Liver (tissue), 9 donors: ENCODE results near the gene TUFT1. TPM values are rescaled to one million over a fixed set of nuclear protein-coding genes. Genes with fewer than 3 reads are reported as not detected.

Experiments
- DNase-seq: peaks from one replicate; pipeline ENCODE4 v3.0.0-alpha.2; 2017; ENCODE audit warnings: low spot score
- H3K27ac ChIP-seq, 2 donors: one replicate each; pipeline ENCODE4 v1.7.0; 2013; ENCODE audit warnings: inconsistent platforms in 2 of 2, low read length in 2 of 2, control low read depth in 1 of 2, low read depth in 1 of 2, mild to moderate bottlenecking in 1 of 2
- H3K27me3 ChIP-seq, 4 donors: one replicate each; pipeline versions ENCODE4 v1.6.1 to v1.7.0; 2013; ENCODE audit warnings: low read length in 3 of 4, inconsistent platforms in 1 of 4, mild to moderate bottlenecking in 1 of 4, moderate library complexity in 1 of 4; ENCODE audit not compliant: control insufficient read depth in 4 of 4, insufficient read depth in 4 of 4
- H3K36me3 ChIP-seq, 4 donors: one replicate each; pipeline versions ENCODE4 v1.6.1 to v1.7.0; 2013; ENCODE audit warnings: low read length in 3 of 4, mild to moderate bottlenecking in 3 of 4, low read depth in 1 of 4, moderate library complexity in 1 of 4; ENCODE audit not compliant: control insufficient read depth in 4 of 4, insufficient read depth in 3 of 4
- H3K4me1 ChIP-seq, 4 donors: one replicate each; pipeline versions ENCODE4 v1.6.1 to v1.7.0; 2013; ENCODE audit warnings: low read length in 3 of 4, mild to moderate bottlenecking in 3 of 4, moderate library complexity in 1 of 4; ENCODE audit not compliant: control insufficient read depth in 4 of 4, insufficient read depth in 4 of 4
- H3K4me3 ChIP-seq, 3 donors: one replicate each; pipeline versions ENCODE4 v1.6.1 to v1.7.0; 2013; ENCODE audit warnings: low read length in 3 of 3, control low read depth in 1 of 3, low read depth in 1 of 3, mild to moderate bottlenecking in 1 of 3
- H3K9ac ChIP-seq, 2 donors: one replicate each; pipeline ENCODE4 v1.7.0; 2013; ENCODE audit warnings: low read length in 2 of 2, mild to moderate bottlenecking in 2 of 2, moderate library complexity in 2 of 2, control low read depth in 1 of 2, low read depth in 1 of 2
- H3K9me3 ChIP-seq, 4 donors: one replicate each; pipeline versions ENCODE4 v1.6.1 to v1.7.0; 2013; ENCODE audit warnings: low read length in 3 of 4; ENCODE audit not compliant: control insufficient read depth in 4 of 4
- ATF3 ChIP-seq: IDR thresholded peaks from 2 replicates; pipeline ENCODE4 v1.6.1; 2016; ENCODE audit warnings: antibody characterized with exemption
- CTCF ChIP-seq: fragments of 150-350 bp; IDR thresholded peaks from 2 replicates; pipeline ENCODE4 v1.5.1; 2017; ENCODE audit warnings: improper control_type of control experiment, low read depth, low read length; ENCODE audit not compliant: missing input control
- EGR1 ChIP-seq, 2 donors: IDR thresholded peaks; 2 replicates each; pipeline ENCODE4 v1.6.1; 2016 to 2018; ENCODE audit warnings: antibody characterized with exemption in 2 of 2, low read depth in 2 of 2
- FOXA1 ChIP-seq: IDR thresholded peaks from 2 replicates; pipeline ENCODE4 v1.6.1; 2016; ENCODE audit warnings: antibody characterized with exemption
- GABPA ChIP-seq, 2 donors: IDR thresholded peaks in 1 of 2; conservative IDR thresholded peaks in 1 of 2; 2 replicates each; pipeline ENCODE4 v1.6.1; 2016; ENCODE audit warnings: antibody characterized with exemption in 2 of 2, mild to moderate bottlenecking in 1 of 2, moderate library complexity in 1 of 2
- HNF4A ChIP-seq, 2 donors: conservative IDR thresholded peaks; 2 replicates each; pipeline ENCODE4 v1.6.1; 2016; ENCODE audit warnings: antibody characterized with exemption in 2 of 2, mild to moderate bottlenecking in 2 of 2
- HNF4G ChIP-seq: IDR thresholded peaks from 2 replicates; pipeline ENCODE4 v1.6.1; 2016; ENCODE audit warnings: antibody characterized with exemption
- JUND ChIP-seq, 2 donors: IDR thresholded peaks; 2 replicates each; pipeline ENCODE4 v1.6.1; 2016; ENCODE audit warnings: antibody characterized with exemption in 2 of 2
- MAX ChIP-seq: IDR thresholded peaks from 2 replicates; pipeline ENCODE4 v1.6.1; 2016; ENCODE audit warnings: antibody characterized with exemption
- NR2F2 ChIP-seq: IDR thresholded peaks from 2 replicates; pipeline ENCODE4 v1.6.1; 2016; ENCODE audit warnings: antibody characterized with exemption
- RAD21 ChIP-seq, 2 donors: IDR thresholded peaks; 2 replicates each; pipeline ENCODE4 v1.6.1; 2016; ENCODE audit warnings: antibody characterized with exemption in 2 of 2, mild to moderate bottlenecking in 2 of 2
- REST ChIP-seq: IDR thresholded peaks from 2 replicates; pipeline ENCODE4 v1.6.1; 2016; ENCODE audit warnings: antibody characterized with exemption, mild to moderate bottlenecking
- RXRA ChIP-seq, 2 donors: IDR thresholded peaks; 2 replicates each; pipeline ENCODE4 v1.6.1; 2017 to 2018; ENCODE audit warnings: antibody characterized with exemption in 2 of 2, mild to moderate bottlenecking in 1 of 2
- SP1 ChIP-seq: IDR thresholded peaks from 2 replicates; pipeline ENCODE4 v1.6.1; 2018; ENCODE audit warnings: antibody characterized with exemption, mild to moderate bottlenecking
- TAF1 ChIP-seq: conservative IDR thresholded peaks from 2 replicates; pipeline ENCODE4 v1.6.1; 2016; ENCODE audit warnings: antibody characterized with exemption, mild to moderate bottlenecking
- YY1 ChIP-seq: IDR thresholded peaks from 2 replicates; pipeline ENCODE4 v1.6.1; 2016; ENCODE audit warnings: antibody characterized with exemption, mild to moderate bottlenecking
- ZBTB33 ChIP-seq: IDR thresholded peaks from 2 replicates; pipeline ENCODE4 v1.6.1; 2016; ENCODE audit warnings: antibody characterized with exemption
- WGBS: extraction: QIAGEN DNeasy Blood & Tissue Kit; methylation state at CpG from one replicate; pipeline ENCODE4 v1.1.7; 2013; 5-methylcytosine and 5-hydroxymethylcytosine counted together
- polyA plus RNA-seq, 2 donors: library from polyadenylated mRNA; stranded (reverse) in 1 of 2; unstranded in 1 of 2; fragments of 200-250 nt in 1 of 2; fragments of >200 nt in 1 of 2; fragmentation: Nextera tagmentation in 1 of 2; extraction: Ambion mirVana in 1 of 2; gene quantifications; one replicate each; pipeline versions ENCODE4 v1.2.1 to v1.2.3, GENCODE V29; 2013 to 2015
- total RNA-seq, 2 donors: library from RNA; depleted of rRNA; stranded (reverse); fragments of >200 nt; gene quantifications; one replicate each; pipeline ENCODE4 v1.2.3, GENCODE V29; 2014
- donor health status: healthy.
- donor health status: healthy.
- donor health status: healthy.
- donor health status: healthy.
- donor health status: healthy.

Gene TUFT1
- total and polyA plus RNA-seq, 4 donors: 1.7 to 4.8 (median 3.0) TPM

- 95% methylated on average over 1 of the region's 1 CpG for WGBS
- peaks cover 0 to 3% (median 0%) of the 10 kb centered on the region in 4 donors for H3K4me1 ChIP-seq
- peaks cover 0 to 11% (median 5%) of the 10 kb centered on the region in 4 donors for H3K36me3 ChIP-seq
- no peak for DNase-seq
- no peak overlapping the region for H3K9ac ChIP-seq
- H3K9me3 ChIP-seq: no peaks in the 10 kb centered on the region
- H3K27ac ChIP-seq: no peak overlapping the region
- TF ChIP-seq YY1 (no peak), GABPA (IDR thresholded peaks at IDR 0.05 in 1 of 2, conservative IDR thresholded peaks at IDR 0.05 in 1 of 2) (no peak), TAF1 (no peak), RXRA (IDR thresholded peaks at IDR 0.05) (no peak), JUND (IDR thresholded peaks at IDR 0.05) (no peak), RAD21 (IDR thresholded peaks at IDR 0.05) (no peak), CTCF (no peak), ATF3 (no peak), ZBTB33 (no peak), REST (no peak), HNF4G (no peak), EGR1 (IDR thresholded peaks at IDR 0.05; ENCODE audit: low read depth in 2 of 2) (no peak), HNF4A (conservative IDR thresholded peaks at IDR 0.05) (no peak), FOXA1 (no peak), SP1 (no peak), MAX (no peak)
- H3K4me3 ChIP-seq: no peak overlapping the region
- H3K27me3 ChIP-seq: no peaks in the 10 kb centered on the region
Measured at GRCh38 chr1:151562661-151563060, 22.6 kb downstream of the TUFT1 start.

GRCh38 chr1:151563376-151563775 lies 23.3 kb downstream of the TUFT1 start:
- Histone ChIP-seq H3K9me3 (no peaks in the 10 kb centered on the region), H3K4me3 (no peak overlapping the region), H3K27me3 (no peaks in the 10 kb centered on the region), H3K36me3 (peaks cover 0 to 11% (median 5%) of the 10 kb centered on the region in 4 donors), H3K27ac (no peak overlapping the region), H3K4me1 (peaks cover 0 to 3% (median 0%) of the 10 kb centered on the region in 4 donors), H3K9ac (no peak overlapping the region)
- 93% methylated on average over 2 of the region's 2 CpGs for WGBS
- DNase-seq: no peak
- TF ChIP-seq EGR1 (IDR thresholded peaks at IDR 0.05; ENCODE audit: low read depth in 2 of 2) (no peak), ZBTB33 (no peak), GABPA (IDR thresholded peaks at IDR 0.05 in 1 of 2, conservative IDR thresholded peaks at IDR 0.05 in 1 of 2) (no peak), YY1 (no peak), HNF4G (no peak), RAD21 (IDR thresholded peaks at IDR 0.05) (no peak), NR2F2 (no peak), SP1 (no peak), MAX (no peak), JUND (IDR thresholded peaks at IDR 0.05) (no peak), TAF1 (no peak), ATF3 (no peak), HNF4A (conservative IDR thresholded peaks at IDR 0.05) (no peak)
